ENCODE results near the gene CSTPP1. TPM values are rescaled to one million over a fixed set of nuclear protein-coding genes. Genes with fewer than 3 reads are reported as not detected.

Gene CSTPP1
- total and polyA plus RNA-seq, 2 of the 8 experiments (the other 6 are each of a cell fraction or from before 2014, with no cell fraction given): 24.2 to 28.7 TPM

- TF ChIP-seq EGR1 (IDR thresholded peaks at IDR 0.05; ENCODE audit: borderline replicate concordance, low read depth, low read length) (no peak), POU5F1 (IDR thresholded peaks at IDR 0.05; ENCODE audit: low read depth, low read length) (no peak), ATF2 (IDR thresholded peaks at IDR 0.05; ENCODE audit: low read length) (no peak), ASH2L (IDR thresholded peaks at IDR 0.05; ENCODE audit: low read length) (no peak)
These were observed 113.7 kb downstream of the CSTPP1 start (continued) for GRCh38 chr11:47050284-47050683.
